ENCODE results near the gene C11orf21.

Gene C11orf21

DNA sequence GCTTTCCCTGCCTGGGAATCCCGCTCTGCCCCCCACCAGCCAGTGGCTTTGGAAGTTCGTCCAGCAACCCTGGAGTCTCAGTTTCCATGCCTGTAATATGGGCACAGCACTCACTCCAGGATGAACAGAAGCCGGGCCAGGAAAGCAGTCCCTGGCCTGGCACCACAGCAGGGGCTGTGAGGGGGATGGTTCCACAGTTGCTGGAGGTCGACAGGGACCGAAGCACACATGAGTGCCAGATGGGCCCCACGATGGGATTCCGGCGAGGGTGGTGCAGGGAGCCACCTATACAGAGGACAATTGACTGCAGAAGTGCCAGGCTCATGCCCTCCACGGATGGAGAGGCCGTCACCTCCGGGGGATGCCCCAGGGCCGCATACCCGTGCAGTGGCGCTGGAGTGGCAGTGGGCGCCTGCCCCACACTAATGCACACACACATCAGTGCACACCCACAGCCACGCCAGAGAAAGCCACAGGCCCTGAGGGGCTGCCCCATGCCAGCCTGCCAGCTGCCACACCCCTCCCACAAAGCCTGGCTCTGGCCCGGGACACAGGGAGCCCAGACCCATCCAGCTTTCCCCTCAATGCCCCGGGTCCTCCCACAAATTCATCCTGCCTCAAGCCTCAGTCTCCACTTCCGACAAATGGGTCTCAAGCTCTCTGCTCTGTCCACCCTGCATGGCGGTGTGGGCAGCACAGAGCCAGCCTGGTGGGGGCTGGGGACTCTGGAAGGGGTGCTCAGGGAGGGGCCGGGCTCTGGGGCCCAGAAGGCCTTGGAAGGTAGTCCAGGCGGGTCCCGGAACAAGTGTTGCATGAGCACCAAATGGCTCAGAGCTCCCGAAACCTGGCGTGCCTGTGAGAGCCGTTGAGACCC lies 41.0 kb downstream of the C11orf21 start:
- DNase-seq (ENCODE audit: low read depth in 2 of 2) = no peak

DNA sequence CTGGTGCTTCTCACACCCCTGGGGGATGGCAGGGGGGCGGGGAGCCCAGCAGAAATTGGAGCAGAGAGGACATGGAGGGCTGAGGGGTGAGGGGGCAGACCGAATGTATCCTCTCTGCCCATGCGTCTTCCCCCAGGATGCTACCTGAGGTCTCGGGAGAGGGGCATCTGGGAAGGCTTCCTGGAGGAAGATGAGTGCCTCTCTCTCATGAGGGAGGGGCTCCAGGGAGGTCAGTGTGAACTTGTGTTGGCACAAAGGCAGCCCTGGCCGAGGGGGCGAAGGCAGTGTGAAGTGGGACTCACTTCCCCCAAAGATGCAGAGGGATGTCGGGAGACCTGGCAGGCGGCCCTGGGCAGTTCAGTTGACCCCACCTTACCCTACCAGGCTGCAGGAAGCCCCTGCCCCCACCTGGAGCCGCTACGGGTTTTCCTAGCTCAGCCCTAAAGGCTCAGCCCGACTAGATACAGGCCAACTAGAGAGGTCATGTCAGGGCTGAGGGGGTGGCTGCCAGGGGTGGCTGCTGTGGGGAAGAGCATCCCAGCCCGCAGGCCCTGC lies 41.7 kb downstream of the C11orf21 start:
- no peak for DNase-seq (ENCODE audit: low read depth in 2 of 2)

DNA sequence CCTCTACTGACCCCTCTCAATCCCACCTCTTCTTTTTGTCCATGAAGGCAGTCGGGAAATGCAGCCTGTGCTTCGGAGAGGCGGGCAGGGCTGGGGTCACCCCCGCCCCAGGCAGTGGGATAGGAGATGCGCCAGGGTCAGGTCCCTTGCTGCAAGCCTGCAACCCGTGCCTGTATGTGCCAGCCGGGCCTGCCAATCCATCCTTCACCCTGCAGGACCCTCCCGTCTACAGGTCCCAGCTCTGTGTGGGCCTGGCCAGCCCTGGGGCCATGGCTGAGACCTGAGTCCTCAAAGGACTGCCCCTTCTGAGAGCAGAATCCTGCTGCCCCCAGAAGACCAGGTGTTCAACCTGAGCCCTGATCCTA lies 42.3 kb downstream of the C11orf21 start:
- no peak for DNase-seq (ENCODE audit: low read depth in 2 of 2)

GRCh38 chr11:2258501-2259465 lies 42.9 kb downstream of the C11orf21 start:
- DNase-seq (ENCODE audit: low read depth in 2 of 2) = no peak

DNA sequence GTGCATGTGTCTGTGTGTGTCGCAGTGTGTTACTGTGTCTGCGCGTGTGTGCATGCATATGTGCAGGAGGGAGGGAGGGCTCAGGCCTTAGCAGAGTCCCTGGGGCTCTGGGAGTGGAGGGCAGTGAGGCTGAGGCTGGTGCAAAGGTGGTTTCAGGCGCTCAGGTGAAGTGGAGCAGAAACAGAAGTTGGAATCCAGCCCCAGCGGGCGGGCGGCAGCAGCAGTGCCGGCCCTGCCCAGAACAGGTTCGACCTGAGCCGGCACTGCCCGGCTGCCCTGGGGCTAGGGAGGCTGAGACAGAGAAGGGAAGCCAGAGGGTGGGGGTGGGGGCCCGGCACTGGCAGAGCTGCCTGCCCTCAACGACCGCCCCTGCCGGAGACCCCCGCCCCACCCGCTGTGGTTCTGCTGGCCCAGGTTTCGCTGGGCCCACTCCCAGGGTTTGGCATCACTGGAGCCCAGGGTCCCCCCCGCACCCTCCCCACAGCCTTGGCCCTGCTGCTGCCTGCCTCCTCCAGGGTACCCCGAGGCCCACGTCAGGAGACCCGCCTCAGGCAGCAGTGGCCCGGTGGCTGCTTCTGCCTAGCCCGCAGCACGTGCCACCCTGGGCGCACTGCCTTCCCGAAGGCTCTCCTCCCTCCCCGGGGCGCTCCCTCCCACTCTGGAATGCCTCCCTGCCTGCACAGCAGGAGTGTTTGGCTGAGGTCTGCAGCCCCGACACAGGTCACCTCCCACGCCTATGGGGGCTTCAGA lies 44.6 kb downstream of the C11orf21 start:
- no peak for DNase-seq (ENCODE audit: low read depth in 2 of 2)

DNA sequence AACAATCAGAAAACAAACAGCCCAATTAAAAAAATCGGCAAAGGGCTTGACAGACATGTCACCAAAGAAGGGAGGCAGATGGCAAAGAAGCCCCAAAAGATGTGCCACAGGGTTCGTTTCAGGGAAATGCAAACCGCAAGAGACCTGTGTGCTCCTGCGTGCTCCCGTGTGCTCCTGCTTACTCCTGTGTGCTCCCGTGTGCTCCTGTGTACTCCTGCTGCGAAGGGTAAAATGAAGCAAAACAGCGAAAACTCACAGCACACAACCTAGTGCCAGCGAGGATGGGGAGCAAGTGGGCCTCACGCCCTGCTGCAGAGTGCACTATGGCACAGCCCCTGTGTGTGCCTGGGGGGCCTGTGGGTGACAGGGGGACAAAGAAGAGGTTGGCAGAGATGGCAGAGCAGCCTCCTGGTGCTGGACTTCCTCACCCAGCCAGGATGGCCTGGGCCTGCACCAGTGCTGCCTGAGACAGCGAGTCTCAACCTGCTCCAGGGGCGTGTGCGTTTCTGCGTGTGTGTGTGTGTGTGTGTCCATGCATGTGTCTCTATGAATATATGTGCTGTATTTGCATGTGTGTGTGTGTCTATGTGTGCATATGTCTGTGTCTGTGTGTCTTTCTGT lies 45.3 kb downstream of the C11orf21 start:
- no peak for DNase-seq (ENCODE audit: low read depth in 2 of 2)

- DNase-seq (ENCODE audit: low read depth in 2 of 2) = no peak
These were observed 49.7 kb downstream of the C11orf21 start for GRCh38 chr11:2252018-2252417.

- DNase-seq (ENCODE audit: low read depth in 2 of 2) = no peak
These were observed 50.6 kb downstream of the C11orf21 start for GRCh38 chr11:2251138-2251537.

DNA sequence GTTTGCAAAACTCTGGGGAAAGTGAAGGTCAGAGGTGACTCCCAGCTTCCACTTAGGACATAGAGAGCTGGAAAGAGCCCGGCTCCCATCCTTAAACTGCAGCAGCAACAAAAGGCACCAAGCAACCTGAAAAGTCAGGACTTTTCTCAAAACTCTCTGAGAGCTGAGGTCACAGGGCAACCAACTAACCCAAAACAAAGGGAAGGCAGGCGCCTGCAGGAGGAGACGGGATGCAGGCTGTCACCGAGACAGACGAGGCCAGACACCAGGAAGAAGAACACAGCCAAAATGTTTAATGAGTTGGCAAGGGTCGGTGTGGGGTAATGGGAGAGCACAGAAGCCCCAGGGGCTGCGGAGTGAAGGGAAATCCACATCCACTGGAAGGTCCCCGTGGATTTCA lies 51.2 kb downstream of the C11orf21 start:
- no peak for DNase-seq (ENCODE audit: low read depth in 2 of 2)

DNA sequence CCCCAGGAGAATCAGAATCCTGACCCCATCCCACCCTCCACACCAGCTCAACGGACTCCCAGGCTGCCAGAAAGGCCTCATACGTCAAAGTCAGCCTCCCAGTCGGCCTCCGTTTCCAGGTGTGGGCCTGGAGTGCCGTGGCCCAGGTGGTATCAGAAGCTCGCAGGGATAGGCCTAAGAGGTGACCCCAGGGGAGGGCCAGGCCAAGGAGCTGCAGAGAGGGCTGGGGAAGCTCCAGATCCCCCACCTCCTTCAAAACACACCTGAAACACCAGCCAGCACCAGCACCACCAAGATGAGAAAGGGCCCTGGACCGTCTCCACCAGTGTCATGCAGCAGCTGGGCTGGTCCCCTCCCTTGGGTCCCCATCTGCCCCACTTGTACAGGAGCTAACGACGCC lies 51.7 kb downstream of the C11orf21 start:
- no peak for DNase-seq (ENCODE audit: low read depth in 2 of 2)

DNA sequence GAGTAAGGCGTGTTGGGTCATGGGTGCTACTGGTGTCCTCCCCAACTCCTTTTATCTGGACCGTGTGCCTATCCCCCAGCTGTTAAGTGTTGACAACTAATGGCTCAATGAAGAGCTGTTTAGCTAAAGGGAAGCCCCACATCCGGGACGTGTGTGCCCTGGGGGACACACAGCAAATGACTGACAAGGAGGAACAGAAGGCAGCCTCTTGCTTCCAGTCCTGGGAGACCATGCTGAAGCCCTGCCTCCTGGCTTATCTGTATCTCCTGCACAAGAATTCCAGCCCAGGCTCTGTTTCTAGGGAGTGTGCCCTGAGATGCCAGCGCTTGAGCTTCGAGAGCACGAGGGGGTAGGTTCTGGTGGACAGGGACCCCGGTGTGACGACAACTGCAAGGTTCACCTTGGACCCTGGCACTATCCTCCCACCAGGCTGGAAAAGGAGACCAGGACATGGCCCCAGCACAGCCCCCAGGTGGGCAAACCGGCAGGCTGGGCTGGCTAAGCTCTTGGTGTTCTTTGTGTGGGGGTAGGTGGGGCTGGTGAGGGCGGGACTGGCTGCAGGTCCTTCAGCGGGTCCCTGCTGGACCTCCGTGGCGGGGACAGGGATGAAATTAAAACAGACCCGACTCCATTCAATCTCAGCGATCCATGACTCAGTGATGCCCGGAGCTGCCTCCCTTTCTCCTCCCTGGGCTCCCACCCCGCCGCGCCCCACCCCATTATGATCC lies 52.4 kb downstream of the C11orf21 start:
- DNase-seq (ENCODE audit: low read depth in 2 of 2) = no peak

GRCh38 chr11:2248762-2249161 lies 53.0 kb downstream of the C11orf21 start:
- DNase-seq (ENCODE audit: low read depth in 2 of 2) = no peak

DNA sequence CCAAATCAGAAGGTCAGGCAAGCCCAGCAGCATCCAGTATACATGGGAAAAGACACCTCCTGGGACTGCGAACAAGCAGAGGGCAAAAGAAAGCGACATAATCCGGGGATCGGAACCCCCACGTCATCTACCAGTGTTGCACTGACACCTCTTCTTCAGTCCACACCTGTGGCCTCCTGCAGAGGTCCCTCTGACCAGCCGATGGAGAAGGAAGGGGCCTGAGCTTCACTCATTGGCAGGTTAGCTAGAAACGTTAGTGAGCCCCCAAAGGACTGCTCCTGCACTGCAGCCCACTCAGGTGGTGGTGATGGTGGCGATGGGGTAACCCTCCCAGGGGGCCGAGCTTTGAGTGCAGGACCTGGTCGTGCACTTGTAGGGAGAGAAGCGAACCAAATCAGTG lies 53.5 kb downstream of the C11orf21 start:
- DNase-seq (ENCODE audit: low read depth in 2 of 2) = no peak

DNA sequence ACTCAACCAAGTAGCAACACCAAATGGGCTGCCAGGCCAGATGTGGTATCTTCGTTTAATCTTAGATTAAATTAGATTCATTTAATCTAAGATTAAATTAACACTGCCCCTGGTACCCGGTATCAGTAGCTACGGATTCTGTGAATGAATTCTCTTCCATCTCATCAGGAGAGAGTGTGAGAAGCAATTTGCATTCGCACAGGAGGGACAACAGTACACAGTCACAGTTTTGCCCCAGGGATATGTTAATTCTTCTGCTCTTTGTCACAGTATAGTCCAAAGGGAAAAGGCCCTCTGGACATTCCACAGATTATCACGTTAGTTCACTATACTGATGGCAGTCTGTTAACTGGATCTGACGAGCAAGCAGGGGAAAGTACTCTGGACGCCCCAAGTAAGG lies 54.2 kb downstream of the C11orf21 start:
- no peak for DNase-seq (ENCODE audit: low read depth in 2 of 2)

Measured in stimulated activated CD8-positive, alpha-beta memory T cell treated with anti-CD3 and anti-CD28 coated beads, Interleukin-15, amount 100 ng/mL, for 4 hours (primary cell).